GM18508 (cell line): Measurements from ENCODE around the gene FRMD4B.
"Not testable (repeated sequence)": the region's sequence is repeated elsewhere in the genome, so short reads cannot be mapped to it uniquely, and the experiment has no call there.

Experiments used
- ATAC-seq: cut with Tn5 transposase; IDR thresholded peaks from one replicate; pipeline ENCODE4 v1.9.1; 2021; ENCODE audit warnings: moderate number of reproducible peaks; ENCODE audit not compliant: insufficient read depth, unreplicated experiment

The FRMD4B gene

GRCh38 chr3:69292185-69292584 is 93.7 kb downstream of the FRMD4B start:
- ATAC-seq = no peak

- ATAC-seq = no peak
Measured at GRCh38 chr3:69290430-69290829, 95.5 kb downstream of the FRMD4B start.

- no peak for ATAC-seq
Measured at GRCh38 chr3:69290006-69290405, 95.9 kb downstream of the FRMD4B start.

- ATAC-seq = no peak
Measured at GRCh38 chr3:69288161-69288895, 97.6 kb downstream of the FRMD4B start.

- no peak for ATAC-seq
Measured at GRCh38 chr3:69283913-69284611, 101.8 kb downstream of the FRMD4B start.

GRCh38 chr3:69283496-69283895 is 102.4 kb downstream of the FRMD4B start:
- ATAC-seq = no peak

- ATAC-seq = no peak
Measured at GRCh38 chr3:69282181-69282580, 103.7 kb downstream of the FRMD4B start.

- ATAC-seq = not testable (repeated sequence)
Measured at GRCh38 chr3:69277403-69277802, 108.5 kb downstream of the FRMD4B start.

- no peak for ATAC-seq
Measured at GRCh38 chr3:69276884-69277283, 109.0 kb downstream of the FRMD4B start.

- ATAC-seq = not testable (repeated sequence)
Measured at GRCh38 chr3:69276191-69276590, 109.7 kb downstream of the FRMD4B start.

GRCh38 chr3:69273896-69274295 is 112.0 kb downstream of the FRMD4B start:
- ATAC-seq = no peak

GRCh38 chr3:69272556-69272955 is 113.3 kb downstream of the FRMD4B start:
- no peak for ATAC-seq

- ATAC-seq = no peak
Measured at GRCh38 chr3:69271098-69271497, 114.8 kb downstream of the FRMD4B start.

- ATAC-seq = no peak
Measured at GRCh38 chr3:69266585-69266984, 119.3 kb downstream of the FRMD4B start.

- ATAC-seq = not testable (repeated sequence)
Measured at GRCh38 chr3:69266071-69266470, 119.8 kb downstream of the FRMD4B start.

GRCh38 chr3:69260843-69261405 is 125.0 kb downstream of the FRMD4B start:
- not testable (repeated sequence) for ATAC-seq

- no peak for ATAC-seq
Measured at GRCh38 chr3:69260216-69260787, 125.6 kb downstream of the FRMD4B start.

- ATAC-seq = no peak
Measured at GRCh38 chr3:69259125-69259524, 126.8 kb downstream of the FRMD4B start.

- ATAC-seq = no peak
Measured at GRCh38 chr3:69255928-69256327, 130.0 kb downstream of the FRMD4B start.

- ATAC-seq = no peak
Measured at GRCh38 chr3:69254351-69254750, 131.5 kb downstream of the FRMD4B start.

- no peak for ATAC-seq
Measured at GRCh38 chr3:69252631-69253030, 133.3 kb downstream of the FRMD4B start.
